HepG2 (cell line): ENCODE results near the gene NLGN2. TPM values are rescaled to one million over a fixed set of nuclear protein-coding genes. Genes with fewer than 3 reads are reported as not detected.

Experiments used
- CEBPG ChIP-seq: IDR thresholded peaks from 2 replicates; pipeline ENCODE4 v1.6.1; 2016
- EZH2 ChIP-seq: conservative IDR thresholded peaks from 2 replicates; pipeline ENCODE4 v1.6.1; 2012; ENCODE audit warnings: mild to moderate bottlenecking, low read depth, low read length, moderate library complexity
- GTF3A ChIP-seq: sonication (generic); formaldehyde crosslinking; conservative IDR thresholded peaks from 2 replicates; pipeline ENCODE4 v1.4.0; 2020; ENCODE audit warnings: mild to moderate bottlenecking, missing genetic modification reagents
- HNRNPUL1 ChIP-seq: fragments of 200-400 bp; formaldehyde crosslinking; IDR thresholded peaks from 2 replicates; pipeline ENCODE4 v1.6.1; 2017; ENCODE audit warnings: low read depth, mild to moderate bottlenecking, low read length, moderate library complexity
- IKZF5 ChIP-seq: IDR thresholded peaks from 2 replicates; pipeline ENCODE4 v1.6.1; 2018; ENCODE audit warnings: missing genetic modification reagents, mild to moderate bottlenecking, missing compliant biosample characterization
- IRX3 ChIP-seq: sonication (generic); formaldehyde crosslinking; IDR thresholded peaks from 2 replicates; pipeline ENCODE4 v1.8.1; 2023; ENCODE audit warnings: mild to moderate bottlenecking, low read depth, missing genetic modification reagents, borderline replicate concordance
- MNT ChIP-seq: fragments of 450-650 bp; IDR thresholded peaks from 2 replicates; pipeline ENCODE4 v1.6.1; 2016
- MTF2 ChIP-seq: sonication (generic); formaldehyde crosslinking; IDR thresholded peaks from 2 replicates; pipeline ENCODE4 v1.5.0; 2020; ENCODE audit warnings: missing genetic modification reagents, borderline replicate concordance
- NBN ChIP-seq: fragments of 450-650 bp; conservative IDR thresholded peaks from 2 replicates; pipeline ENCODE4 v1.6.1; 2017
- NR2F2 ChIP-seq: IDR thresholded peaks from 2 replicates; pipeline ENCODE4 v1.6.1; 2012; ENCODE audit warnings: low read depth, inconsistent platforms, borderline replicate concordance
- PHF21A ChIP-seq: sonication (generic); formaldehyde crosslinking; IDR thresholded peaks from 2 replicates; pipeline ENCODE4 v1.5.0; 2020; ENCODE audit warnings: mild to moderate bottlenecking, missing genetic modification reagents
- PHF8 ChIP-seq: sonication (generic); formaldehyde crosslinking; IDR thresholded peaks from 2 replicates; pipeline ENCODE4 v1.5.0; 2020; ENCODE audit warnings: missing genetic modification reagents
- RORA ChIP-seq: sonication (generic); formaldehyde crosslinking; IDR thresholded peaks from 2 replicates; pipeline ENCODE4 v1.5.0; 2020; ENCODE audit warnings: mild to moderate bottlenecking, missing genetic modification reagents, moderate library complexity
- SP4 ChIP-seq: sonication (generic); formaldehyde crosslinking; IDR thresholded peaks from 2 replicates; pipeline ENCODE4 v1.8.1; 2023; ENCODE audit warnings: mild to moderate bottlenecking, missing genetic modification reagents
- SRF ChIP-seq: IDR thresholded peaks from 2 replicates; pipeline ENCODE4 v1.6.1; 2011; ENCODE audit warnings: mild to moderate bottlenecking, low read depth, low read length, moderate library complexity
- ZFP36 ChIP-seq: fragments of 150-350 bp; IDR thresholded peaks from 2 replicates; pipeline ENCODE4 v1.6.1; 2018; ENCODE audit warnings: borderline replicate concordance, low read length, low read depth; ENCODE audit not compliant: partially characterized antibody
- ZNF44 ChIP-seq: sonication (generic); formaldehyde crosslinking; IDR thresholded peaks from 2 replicates; pipeline ENCODE4 v1.5.1; 2020; ENCODE audit warnings: mild to moderate bottlenecking, missing genetic modification reagents
- ZNF484 ChIP-seq: sonication (generic); formaldehyde crosslinking; IDR thresholded peaks from 2 replicates; pipeline ENCODE4 v1.5.1; 2020; ENCODE audit warnings: mild to moderate bottlenecking, low read depth, missing genetic modification reagents, borderline replicate concordance
- ZNF589 ChIP-seq: sonication (generic); formaldehyde crosslinking; conservative IDR thresholded peaks from 2 replicates; pipeline ENCODE4 v1.8.0; 2022; ENCODE audit warnings: mild to moderate bottlenecking, moderate library complexity, missing genetic modification reagents
- ZNF616 ChIP-seq: sonication (generic); formaldehyde crosslinking; IDR thresholded peaks from 2 replicates; pipeline ENCODE4 v1.5.0; 2020; ENCODE audit warnings: low read depth, mild to moderate bottlenecking, missing genetic modification reagents
- ZNF879 ChIP-seq: sonication (generic); formaldehyde crosslinking; IDR thresholded peaks from 2 replicates; pipeline ENCODE4 v1.8.1; 2023; ENCODE audit warnings: missing genetic modification reagents
- polyA plus RNA-seq, 8 experiments: library from polyadenylated mRNA; depleted of rRNA in 3 of 8; stranded (reverse) in 7 of 8; unstranded in 1 of 8; fragments of >200 nt; fragmentation: Illumina TruSeq in 4 of 8; extraction: Trizol in 4 of 8; gene quantifications; 2 replicates each; pipeline versions ENCODE4 v1.2.1 to v1.2.3, GENCODE V29; 2011 to 2016; ENCODE audit warnings: low read depth in 4 of 8, missing spikeins in 1 of 8, mixed read lengths in 1 of 8; ENCODE audit not compliant: insufficient read depth in 1 of 8
- total RNA-seq, 5 experiments: library from RNA; depleted of rRNA; stranded (reverse); fragments of >200 nt; fragmentation: Illumina TruSeq; extraction: Trizol; gene quantifications; 2 replicates each; pipeline ENCODE4 v1.2.3, GENCODE V29; 2016; ENCODE audit warnings: low read depth in 1 of 5
- TF ChIP-seq, protein P1 (sequence below): sonication (generic); formaldehyde crosslinking; IDR thresholded peaks from 2 replicates; pipeline ENCODE4 v1.4.0; 2020; ENCODE audit warnings: mild to moderate bottlenecking, missing genetic modification reagents
- TF ChIP-seq, protein P2 (sequence below): sonication (generic); formaldehyde crosslinking; IDR thresholded peaks from 2 replicates; pipeline ENCODE4 v1.4.0; 2020; ENCODE audit warnings: missing genetic modification reagents
- TF ChIP-seq, protein P3 (sequence below): sonication (generic); formaldehyde crosslinking; IDR thresholded peaks from 2 replicates; pipeline ENCODE4 v1.8.1; 2023; ENCODE audit warnings: missing genetic modification reagents, mild to moderate bottlenecking, borderline replicate concordance

Gene NLGN2
- total and polyA plus RNA-seq, 2 of the 13 experiments (the other 11 are each of a cell fraction or from before 2014, with no cell fraction given): 1.9 to 11.0 TPM

DNA sequence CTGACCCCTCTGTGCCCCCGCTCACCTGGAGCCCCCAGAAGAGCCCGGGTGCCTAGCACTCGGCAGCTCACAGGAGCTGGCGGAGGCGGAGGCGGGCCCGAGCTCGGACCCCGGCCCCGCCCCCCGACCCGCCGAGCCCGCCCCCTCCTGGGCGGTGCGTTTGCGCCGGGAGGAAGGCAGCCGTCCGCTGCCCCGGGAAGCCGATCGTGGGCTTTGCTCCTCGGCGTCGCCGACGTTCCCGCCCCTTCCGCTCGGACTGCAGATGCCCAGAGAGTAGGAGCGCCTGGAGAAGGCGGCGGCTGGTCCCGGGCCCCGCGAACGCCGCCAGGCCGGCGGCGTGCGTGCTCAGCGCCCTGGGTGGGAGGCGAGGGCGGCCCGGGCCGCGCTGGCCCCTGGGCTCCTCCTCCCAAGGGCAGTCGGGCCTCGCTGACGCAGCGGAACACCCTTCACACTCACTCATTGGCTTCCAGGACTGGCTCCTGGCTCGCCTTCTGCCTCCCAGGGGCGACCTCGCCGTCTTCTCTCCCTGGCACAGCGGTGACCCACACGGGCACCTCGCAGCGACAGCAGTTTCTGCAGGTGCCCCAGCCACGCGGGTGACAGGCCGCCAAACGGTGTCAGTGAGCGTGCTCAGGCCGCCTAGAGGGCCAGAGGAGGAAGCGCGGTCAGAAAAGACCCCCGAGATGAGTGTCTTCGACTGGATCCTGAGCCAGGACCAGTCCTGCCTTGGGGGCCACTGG lies 13.0 kb upstream of the NLGN2 start, which contains the start of gene PLSCR3 (continued):
- TF ChIP-seq ZNF484 (CRISPR knock-in tag) (no peak), ZNF879 (no peak), NBN (no peak), PHF8 (CRISPR knock-in tag) (peak; percentile 65), SRF (no peak), IKZF5 (CRISPR knock-in tag) (peak; percentile 74; the same call in 1 of the 2 replicates), MTF2 (CRISPR knock-in tag) (no peak), RORA (CRISPR knock-in tag) (no peak), MNT (no peak), PHF21A (CRISPR knock-in tag) (no peak; the same call in 1 of the 2 replicates), CEBPG (CRISPR knock-in tag) (no peak), NR2F2 (no peak), ZNF589 (CRISPR knock-in tag) (peak; percentile 37; the same call in 1 of the 2 replicates), IRX3 (peak; percentile 27; the same call in 1 of the 2 replicates), EZH2 (no peak), ZNF44 (no peak), ZFP36 (no peak), SP4 (CRISPR knock-in tag) (no peak; the same call in 1 of the 2 replicates), HNRNPUL1 (no peak), ZNF616 (CRISPR knock-in tag) (no peak), GTF3A (CRISPR knock-in tag) (no peak)
- TF ChIP-seq, protein P1, sequence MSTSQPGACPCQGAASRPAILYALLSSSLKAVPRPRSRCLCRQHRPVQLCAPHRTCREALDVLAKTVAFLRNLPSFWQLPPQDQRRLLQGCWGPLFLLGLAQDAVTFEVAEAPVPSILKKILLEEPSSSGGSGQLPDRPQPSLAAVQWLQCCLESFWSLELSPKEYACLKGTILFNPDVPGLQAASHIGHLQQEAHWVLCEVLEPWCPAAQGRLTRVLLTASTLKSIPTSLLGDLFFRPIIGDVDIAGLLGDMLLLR: 0 out of 2 replicates have a peak, but pooled peaks have one; percentile 30
- TF ChIP-seq, protein P2, sequence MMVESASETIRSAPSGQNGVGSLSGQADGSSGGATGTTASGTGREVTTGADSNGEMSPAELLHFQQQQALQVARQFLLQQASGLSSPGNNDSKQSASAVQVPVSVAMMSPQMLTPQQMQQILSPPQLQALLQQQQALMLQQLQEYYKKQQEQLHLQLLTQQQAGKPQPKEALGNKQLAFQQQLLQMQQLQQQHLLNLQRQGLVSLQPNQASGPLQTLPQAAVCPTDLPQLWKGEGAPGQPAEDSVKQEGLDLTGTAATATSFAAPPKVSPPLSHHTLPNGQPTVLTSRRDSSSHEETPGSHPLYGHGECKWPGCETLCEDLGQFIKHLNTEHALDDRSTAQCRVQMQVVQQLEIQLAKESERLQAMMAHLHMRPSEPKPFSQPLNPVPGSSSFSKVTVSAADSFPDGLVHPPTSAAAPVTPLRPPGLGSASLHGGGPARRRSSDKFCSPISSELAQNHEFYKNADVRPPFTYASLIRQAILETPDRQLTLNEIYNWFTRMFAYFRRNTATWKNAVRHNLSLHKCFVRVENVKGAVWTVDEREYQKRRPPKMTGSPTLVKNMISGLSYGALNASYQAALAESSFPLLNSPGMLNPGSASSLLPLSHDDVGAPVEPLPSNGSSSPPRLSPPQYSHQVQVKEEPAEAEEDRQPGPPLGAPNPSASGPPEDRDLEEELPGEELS (CRISPR knock-in tag): no peak
- TF ChIP-seq, protein P3, sequence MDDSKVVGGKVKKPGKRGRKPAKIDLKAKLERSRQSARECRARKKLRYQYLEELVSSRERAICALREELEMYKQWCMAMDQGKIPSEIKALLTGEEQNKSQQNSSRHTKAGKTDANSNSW (CRISPR knock-in tag): peak; percentile 79; the same call in 1 of the 2 replicates
